ENCODE measurements around the gene SMCHD1. TPM values are rescaled to one million over a fixed set of nuclear protein-coding genes. Genes with fewer than 3 reads are reported as not detected.
"Not testable (repeated sequence)": the region's sequence is repeated elsewhere in the genome, so short reads cannot be mapped to it uniquely, and the experiment has no call there.

Gene SMCHD1
- total RNA-seq, 1 experiment from 2014 or later = 48.6 TPM

DNA sequence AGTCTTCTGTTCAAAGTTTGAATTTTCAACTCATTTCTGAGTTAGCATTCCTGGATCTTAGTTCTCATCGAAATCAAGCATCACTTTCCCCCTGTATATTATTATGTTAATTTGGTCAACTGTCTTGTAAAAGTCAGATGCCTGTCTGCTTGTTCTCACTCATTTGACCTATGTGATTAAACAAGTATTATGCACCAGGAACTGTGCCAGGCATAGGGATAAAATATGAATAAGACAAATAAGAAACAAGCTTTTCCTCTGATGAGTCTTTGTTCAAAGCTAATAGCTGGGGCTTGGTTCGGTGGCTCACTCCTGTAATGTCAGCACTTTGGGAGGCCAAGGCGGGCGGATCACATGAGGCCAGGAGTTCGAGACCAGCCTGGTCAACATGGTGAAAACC, 171.5 kb downstream of the SMCHD1 start:
- Histone ChIP-seq H3K4me3 (replicated peaks in 1 of 2; ENCODE audit: low read depth in 1 of 2, low read length in 2 of 2) (no peak overlapping the region), H3K9me2 (ENCODE audit: insufficient read depth) (no peaks in the 10 kb centered on the region), H3K4me1 (ENCODE audit: control insufficient read depth in 1 of 2, insufficient read depth in 2 of 2, low read length in 2 of 2) (no peaks in the 10 kb centered on the region), H3K9me3 (ENCODE audit: control insufficient read depth in 1 of 2, insufficient read depth in 1 of 2, low read depth in 1 of 2, low read length in 2 of 2) (no peaks in the 10 kb centered on the region), H3K4me2 (ENCODE audit: low read length) (no peak overlapping the region), H3K9ac (ENCODE audit: low read length) (no peak overlapping the region), H2AFZ (ENCODE audit: low read depth, low read length, poor library complexity, severe bottlenecking) (no peak overlapping the region), H3K36me3 (ENCODE audit: control insufficient read depth in 1 of 2, insufficient read depth in 2 of 2, low read length in 2 of 2) (no peaks in the 10 kb centered on the region), H3K27me3 (ENCODE audit: insufficient read depth, low read length) (no peaks in the 10 kb centered on the region), H3K79me2 (ENCODE audit: insufficient read depth, low read length) (no peaks in the 10 kb centered on the region), H4K20me1 (ENCODE audit: insufficient read depth) (no peaks in the 10 kb centered on the region), H3K27ac (ENCODE audit: low read depth, low read length) (no peak overlapping the region)
- no TSS peak for BruUV-seq (replicated peaks)
- ChIA-PET RAD21 (ENCODE audit: low non-redundant PET in 1 of 2, low total read pairs in 2 of 2, uncharacterized antibody in 2 of 2, unreplicated experiment in 2 of 2) (no interaction called here), POLR2A (no interaction called here), CTCF (no interaction called here)
- DNase-seq (ENCODE audit: low read depth, low spot score) = no peak
- intact Hi-C loops (cut with micrococcal nuclease) = no loop called here
- no peak for ATAC-seq
- TF ChIP-seq CEBPB (IDR thresholded peaks at IDR 0.05; ENCODE audit: low read depth) = no peak
- no peak for TF ChIP-seq RAD21 (IDR thresholded peaks at IDR 0.05; ENCODE audit: low read depth)
- TF ChIP-seq ZNF274 (IDR thresholded peaks at IDR 0.05; ENCODE audit: low read depth, low read length) = no peak
- TF ChIP-seq, protein P1, sequence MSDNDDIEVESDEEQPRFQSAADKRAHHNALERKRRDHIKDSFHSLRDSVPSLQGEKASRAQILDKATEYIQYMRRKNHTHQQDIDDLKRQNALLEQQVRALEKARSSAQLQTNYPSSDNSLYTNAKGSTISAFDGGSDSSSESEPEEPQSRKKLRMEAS (IDR thresholded peaks at IDR 0.05) = no peak
- TF ChIP-seq POLR2AphosphoS5 (IDR thresholded peaks at IDR 0.05; ENCODE audit: low read depth, low read length) = no peak

- H3K4me2 ChIP-seq (ENCODE audit: low read length); H3K36me3 ChIP-seq (ENCODE audit: control insufficient read depth in 1 of 2, insufficient read depth in 2 of 2, low read length in 2 of 2); H3K4me3 ChIP-seq (replicated peaks in 1 of 2; ENCODE audit: low read depth in 1 of 2, low read length in 2 of 2); POLR2A ChIA-PET; BruUV-seq (replicated peaks); H3K79me2 ChIP-seq (ENCODE audit: insufficient read depth, low read length); ATAC-seq; H2AFZ ChIP-seq (ENCODE audit: low read depth, low read length, poor library complexity, severe bottlenecking); RAD21 ChIA-PET (ENCODE audit: low non-redundant PET in 1 of 2, low total read pairs in 2 of 2, uncharacterized antibody in 2 of 2, unreplicated experiment in 2 of 2); H3K27me3 ChIP-seq (ENCODE audit: insufficient read depth, low read length); H4K20me1 ChIP-seq (ENCODE audit: insufficient read depth); H3K9me2 ChIP-seq (ENCODE audit: insufficient read depth); H3K9ac ChIP-seq (ENCODE audit: low read length); DNase-seq (ENCODE audit: low read depth, low spot score); H3K9me3 ChIP-seq (ENCODE audit: control insufficient read depth in 1 of 2, insufficient read depth in 1 of 2, low read depth in 1 of 2, low read length in 2 of 2); H3K27ac ChIP-seq (ENCODE audit: low read depth, low read length); intact Hi-C loops (cut with micrococcal nuclease); H3K4me1 ChIP-seq (ENCODE audit: control insufficient read depth in 1 of 2, insufficient read depth in 2 of 2, low read length in 2 of 2); CTCF ChIA-PET: not testable (repeated sequence)
Observed at GRCh38 chr18:2836118-2836517, 180.6 kb downstream of the SMCHD1 start.

- H3K9me3 ChIP-seq (ENCODE audit: control insufficient read depth in 1 of 2, insufficient read depth in 1 of 2, low read depth in 1 of 2, low read length in 2 of 2); H3K9ac ChIP-seq (ENCODE audit: low read length); H3K9me2 ChIP-seq (ENCODE audit: insufficient read depth); H3K79me2 ChIP-seq (ENCODE audit: insufficient read depth, low read length); H2AFZ ChIP-seq (ENCODE audit: low read depth, low read length, poor library complexity, severe bottlenecking); ATAC-seq; RAD21 ChIA-PET (ENCODE audit: low non-redundant PET in 1 of 2, low total read pairs in 2 of 2, uncharacterized antibody in 2 of 2, unreplicated experiment in 2 of 2); H3K27ac ChIP-seq (ENCODE audit: low read depth, low read length); CTCF ChIA-PET; H3K4me2 ChIP-seq (ENCODE audit: low read length); H4K20me1 ChIP-seq (ENCODE audit: insufficient read depth); H3K36me3 ChIP-seq (ENCODE audit: control insufficient read depth in 1 of 2, insufficient read depth in 2 of 2, low read length in 2 of 2); DNase-seq (ENCODE audit: low read depth, low spot score); POLR2A ChIA-PET; BruUV-seq (replicated peaks); H3K4me3 ChIP-seq (replicated peaks in 1 of 2; ENCODE audit: low read depth in 1 of 2, low read length in 2 of 2); H3K27me3 ChIP-seq (ENCODE audit: insufficient read depth, low read length); intact Hi-C loops (cut with micrococcal nuclease); H3K4me1 ChIP-seq (ENCODE audit: control insufficient read depth in 1 of 2, insufficient read depth in 2 of 2, low read length in 2 of 2): not testable (repeated sequence)
Observed at GRCh38 chr18:2837290-2837689, 181.8 kb downstream of the SMCHD1 start.
